SW480 (cell line): ENCODE measurements around the gene SLC7A9.

Experiments
- DNase-seq: peaks from one replicate; pipeline ENCODE4 v3.0.0-alpha.2; 2016; ENCODE audit warnings: low spot score

SLC7A9 gene

DNA sequence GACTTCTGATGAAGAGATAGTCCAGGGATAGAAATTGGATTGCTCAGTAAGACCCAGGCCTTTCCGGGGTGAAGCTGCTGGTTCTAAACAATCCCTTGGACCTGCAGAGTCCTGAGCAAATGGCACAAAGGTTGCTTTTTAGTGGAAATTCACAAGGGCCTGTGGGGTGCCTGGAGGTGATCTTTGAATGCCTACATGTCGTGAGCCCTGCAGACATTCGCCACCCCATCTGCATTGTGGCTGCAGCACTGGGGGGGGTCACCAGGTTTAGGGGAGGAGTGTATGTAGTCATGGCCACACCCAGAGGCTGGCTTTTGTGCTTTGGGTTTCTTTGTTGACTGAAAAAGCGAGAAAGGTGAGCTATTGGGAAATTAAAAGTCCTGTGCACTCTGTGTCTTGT, 41.4 kb downstream of the SLC7A9 start:
- DNase-seq = no peak

- no peak for DNase-seq
These were observed 44.5 kb downstream of the SLC7A9 start for GRCh38 chr19:32824916-32825608.

- DNase-seq = no peak
These were observed 45.3 kb downstream of the SLC7A9 start for GRCh38 chr19:32824191-32824751.

GRCh38 chr19:32823747-32824102, 45.8 kb downstream of the SLC7A9 start:
- no peak for DNase-seq

DNA sequence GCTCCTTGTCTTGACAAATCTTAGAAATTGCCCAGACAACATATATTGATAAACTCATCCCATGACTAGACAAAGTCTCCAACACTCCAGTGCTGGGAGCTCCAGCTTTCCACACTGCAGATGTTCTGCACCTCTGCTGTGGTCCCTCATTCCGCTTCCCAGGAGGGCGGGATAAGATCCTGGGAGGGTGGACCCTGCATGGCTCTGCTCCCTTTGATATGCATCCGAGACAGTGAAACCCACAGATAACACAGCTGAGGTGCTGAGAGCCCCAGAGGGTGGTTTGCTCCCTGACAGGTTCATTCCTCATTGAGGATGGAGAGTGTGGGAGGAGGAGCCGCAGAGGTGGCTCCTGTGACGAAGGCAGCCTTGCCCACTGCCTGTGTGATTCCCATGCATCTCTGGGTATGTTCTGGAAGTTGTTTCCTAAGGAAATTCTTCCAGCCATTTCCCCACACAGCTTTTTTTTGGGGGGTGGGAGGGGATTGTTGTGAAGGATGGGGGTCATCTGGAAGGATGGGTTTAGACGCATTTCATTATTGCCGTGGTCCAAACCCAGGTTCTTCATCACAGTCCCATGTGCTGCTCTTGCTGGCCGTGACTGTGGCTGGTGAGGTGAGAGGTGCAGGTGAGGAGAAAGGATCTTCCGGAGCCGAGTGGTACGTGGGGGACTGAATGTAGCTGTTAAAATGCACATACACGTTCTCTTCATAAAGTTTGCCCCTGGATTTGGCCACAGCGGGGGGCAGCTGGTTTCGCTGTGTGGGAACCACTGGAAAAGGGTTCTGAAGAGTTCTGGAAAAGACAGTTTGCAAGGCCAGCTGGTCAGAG, 46.4 kb downstream of the SLC7A9 start:
- DNase-seq = no peak

DNA sequence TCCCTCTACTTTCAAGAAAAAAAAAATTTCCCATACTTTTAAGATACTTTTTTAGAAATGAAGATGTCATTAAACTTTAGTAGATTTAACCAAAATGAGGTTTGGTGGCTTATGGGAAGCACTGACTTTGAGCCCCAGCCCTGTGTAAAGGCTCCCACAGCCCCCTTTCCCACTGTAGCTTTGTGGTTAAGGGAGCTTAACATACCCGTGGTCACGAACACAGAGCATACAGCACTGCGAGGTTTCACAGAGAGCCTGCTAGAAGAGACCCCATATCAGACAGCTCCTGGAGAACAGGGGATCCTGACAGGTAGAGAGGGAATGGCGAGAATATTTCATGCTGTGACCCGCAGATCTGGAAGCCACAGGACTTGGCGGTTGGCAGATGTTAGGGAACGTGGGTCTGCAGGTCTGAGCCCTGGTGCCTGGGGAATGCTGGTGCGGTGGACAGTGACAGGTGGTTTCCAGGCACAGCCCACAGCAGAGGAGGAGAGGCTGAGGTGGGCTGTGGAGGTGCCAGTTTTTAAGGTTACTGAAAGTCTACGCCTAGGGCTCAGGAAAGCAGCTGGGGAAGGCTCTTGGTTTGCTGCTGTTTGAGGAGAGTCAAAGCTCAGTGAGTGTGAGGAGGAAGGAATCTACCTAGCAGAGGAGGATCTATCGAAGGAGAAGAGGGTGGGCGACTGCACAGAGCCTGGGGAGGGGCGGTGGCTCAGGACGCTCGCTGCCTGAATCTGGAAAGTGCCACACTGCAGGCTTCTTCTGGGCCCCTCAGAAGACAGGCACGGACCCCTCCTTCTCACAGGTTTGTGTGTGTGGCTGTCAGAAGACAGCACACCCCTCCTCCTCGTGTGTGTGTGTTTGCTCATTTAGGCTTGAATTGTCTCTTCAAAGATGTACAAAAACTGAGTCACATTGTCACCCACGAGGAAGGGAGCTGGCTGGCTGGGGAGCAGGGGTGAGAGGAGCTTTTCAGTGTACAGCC, 49.9 kb downstream of the SLC7A9 start:
- DNase-seq = no peak

DNA sequence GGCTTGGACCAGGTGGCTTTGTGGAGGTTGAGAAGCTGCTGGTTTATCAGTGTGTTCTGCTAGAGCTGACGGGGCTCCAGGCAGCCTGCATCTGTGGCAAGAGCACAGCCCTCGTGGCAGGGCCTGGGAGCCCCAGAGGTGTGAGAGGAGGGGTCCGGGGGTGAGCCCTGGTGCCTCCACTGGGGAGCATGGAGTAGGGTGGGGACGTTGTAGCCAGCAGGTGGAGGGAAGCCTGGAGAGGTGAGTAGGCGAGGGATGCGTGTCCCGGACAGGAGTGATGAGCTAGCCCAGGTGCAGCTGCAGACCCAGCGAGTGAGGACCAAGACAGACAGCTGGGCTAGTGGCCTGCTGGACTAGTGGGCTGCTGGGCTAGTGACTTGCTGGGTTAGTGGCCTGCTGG, 51.0 kb downstream of the SLC7A9 start:
- DNase-seq = no peak

GRCh38 chr19:32817569-32818476, 51.7 kb downstream of the SLC7A9 start:
- no peak for DNase-seq

- DNase-seq = no peak
These were observed 52.9 kb downstream of the SLC7A9 start for GRCh38 chr19:32816555-32817099.

- DNase-seq = no peak
These were observed 54.9 kb downstream of the SLC7A9 start for GRCh38 chr19:32814624-32815023.

DNA sequence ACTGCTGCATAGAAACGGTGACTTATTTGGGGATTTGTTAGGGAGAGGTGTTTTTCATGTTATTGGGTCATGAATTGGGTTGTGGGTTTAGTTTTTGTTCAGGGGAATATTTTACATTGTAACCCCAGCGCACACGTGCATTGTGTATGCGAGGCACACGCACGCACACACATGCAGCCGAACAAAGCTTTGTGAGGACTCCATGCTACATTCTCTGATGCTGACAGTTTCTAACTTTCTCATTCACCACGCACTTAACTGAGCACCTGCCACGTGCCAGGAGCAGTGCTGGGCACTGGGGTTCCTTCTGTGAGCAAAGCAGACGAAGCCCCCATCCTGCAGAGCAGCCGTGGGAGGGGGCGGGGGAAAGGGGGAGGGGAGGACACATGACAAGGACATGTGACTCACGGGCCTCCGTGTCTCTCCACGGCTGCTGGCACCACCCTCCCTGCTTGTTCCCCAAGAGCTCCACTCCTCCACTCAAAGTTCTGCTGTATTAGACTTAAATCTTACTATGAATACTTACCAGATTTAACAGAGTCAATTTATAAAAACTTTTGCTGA, 55.6 kb downstream of the SLC7A9 start:
- no peak for DNase-seq

DNA sequence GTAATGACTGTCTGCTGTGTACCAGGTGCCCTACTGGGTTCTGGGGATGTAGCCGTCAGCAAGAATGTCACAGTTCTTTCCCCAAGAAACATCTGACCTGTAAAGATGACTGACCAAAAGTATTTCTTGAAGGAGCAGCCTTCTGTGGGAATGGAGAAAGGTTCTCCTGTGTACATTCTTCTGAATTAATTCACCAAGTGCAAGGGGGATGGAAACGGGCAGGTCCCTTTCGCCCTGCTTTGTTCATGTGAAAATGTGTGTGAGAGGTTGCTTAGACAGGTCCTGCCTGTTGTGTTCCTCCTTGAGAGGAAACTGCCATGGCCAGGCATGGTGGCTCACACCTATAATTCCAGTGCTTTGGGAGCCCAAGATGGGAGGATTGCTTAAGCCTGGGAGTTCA, 57.0 kb downstream of the SLC7A9 start:
- no peak for DNase-seq

GRCh38 chr19:32812036-32812435, 57.5 kb downstream of the SLC7A9 start:
- no peak for DNase-seq

DNA sequence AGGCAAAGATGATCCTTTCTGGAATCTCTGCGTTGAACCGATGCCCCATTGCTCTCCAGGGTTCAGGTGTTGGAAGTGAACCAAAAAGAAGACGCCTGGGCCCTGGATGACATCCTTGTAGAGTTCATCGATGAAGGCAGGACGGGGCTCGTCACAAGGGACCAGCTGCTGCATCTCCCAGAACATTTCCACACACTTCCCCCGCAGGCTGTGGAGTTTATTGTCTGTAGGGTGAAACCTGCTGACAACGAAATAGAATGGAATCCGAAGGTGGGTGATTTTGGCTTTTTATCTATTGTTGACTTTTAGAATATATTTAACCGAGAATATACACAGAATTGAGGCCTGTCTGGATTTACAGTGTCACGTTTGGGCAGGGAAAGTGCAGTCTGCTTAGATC, 58.4 kb downstream of the SLC7A9 start:
- no peak for DNase-seq

DNA sequence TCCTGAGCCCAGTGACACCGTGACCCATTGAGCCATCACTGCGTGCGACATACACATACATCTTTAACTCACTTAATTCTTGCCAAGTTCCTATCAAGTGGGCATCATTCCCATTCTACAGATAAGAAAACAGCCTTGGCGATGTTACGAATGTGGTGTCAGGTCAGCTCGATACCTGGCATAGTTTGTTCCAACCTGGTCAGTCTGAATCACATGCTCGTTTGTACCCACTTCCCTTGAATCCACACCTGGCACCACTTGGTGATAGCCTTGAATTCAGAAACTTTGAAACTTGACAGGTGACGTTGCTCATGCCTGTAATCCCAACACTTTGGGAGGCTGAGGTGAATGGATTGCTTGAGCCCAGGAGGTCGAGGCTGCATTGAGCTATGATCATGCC, 59.1 kb downstream of the SLC7A9 start:
- no peak for DNase-seq

DNA sequence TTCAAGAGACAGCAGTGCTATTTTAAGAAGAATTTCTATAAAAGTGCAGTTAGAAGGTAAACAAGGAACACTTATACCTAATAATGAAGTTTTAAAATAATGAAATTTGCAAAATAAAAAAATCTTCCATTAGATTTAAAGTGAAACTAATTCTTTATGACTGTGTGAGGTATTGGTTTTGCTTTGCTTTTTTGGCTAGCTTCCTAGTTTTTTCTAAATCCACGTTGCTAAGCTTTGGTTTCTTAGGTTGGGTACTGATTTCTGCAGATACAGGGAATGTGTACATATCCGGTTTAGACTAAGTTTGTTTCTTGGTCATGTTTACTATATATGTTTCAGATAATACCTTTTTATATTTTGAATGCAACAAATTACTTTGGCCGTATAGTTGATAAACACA, 59.8 kb downstream of the SLC7A9 start:
- DNase-seq = no peak

GRCh38 chr19:32809254-32809653, 60.3 kb downstream of the SLC7A9 start:
- no peak for DNase-seq

GRCh38 chr19:32808236-32808635, 61.3 kb downstream of the SLC7A9 start:
- no peak for DNase-seq

GRCh38 chr19:32802840-32803239, 66.7 kb downstream of the SLC7A9 start:
- no peak for DNase-seq

DNA sequence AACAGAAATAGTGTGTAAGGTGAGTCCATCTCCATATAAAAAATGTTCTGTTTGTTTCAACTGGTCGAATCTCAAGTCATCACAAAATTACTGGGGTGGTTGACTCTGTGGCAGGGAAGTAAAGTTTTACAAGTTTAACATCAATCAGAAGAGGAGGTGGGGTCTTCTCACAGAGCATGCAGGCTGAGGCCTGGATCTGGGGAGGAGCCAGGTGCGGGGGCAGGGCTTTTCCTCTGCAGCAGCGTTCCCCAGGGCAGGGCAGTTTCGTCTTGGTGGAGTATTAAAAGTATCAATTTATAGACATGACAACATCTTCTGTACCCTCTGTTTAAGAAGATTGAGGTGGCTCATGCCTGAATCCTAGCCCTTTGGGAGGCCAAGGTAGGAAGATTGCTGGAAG, 68.8 kb downstream of the SLC7A9 start:
- no peak for DNase-seq
